Keratinocyte (primary cell): ENCODE measurements around the gene PAPPA.

ENCODE experiments used
- CTCF ChIP-seq, 3 experiments: IDR thresholded peaks in 1 of 3; conservative IDR thresholded peaks in 1 of 3; optimal IDR thresholded peaks in 1 of 3; 2 replicates in 2 of 3; 3 replicates in 1 of 3; pipeline versions ENCODE3 to v1.5.1; 2011; ENCODE audit warnings: low read length in 3 of 3, mild to moderate bottlenecking in 3 of 3, moderate library complexity in 2 of 3, control low read depth in 1 of 3, inconsistent platforms in 1 of 3; ENCODE audit not compliant: insufficient read depth in 2 of 3; ENCODE audit errors: extremely low read depth in 1 of 3
- EZH2 ChIP-seq: IDR thresholded peaks from one replicate; pipeline ENCODE4 v1.6.1; 2012; ENCODE audit warnings: inconsistent platforms, mild to moderate bottlenecking, low read length, moderate library complexity

- no peak for TF ChIP-seq CTCF (optimal IDR thresholded peaks at IDR 0.05 in 1 of 3, IDR thresholded peaks at IDR 0.05 in 1 of 3, conservative IDR thresholded peaks at IDR 0.05 in 1 of 3; ENCODE audit: extremely low read depth in 1 of 3, insufficient read depth in 2 of 3, low read length in 3 of 3)
- no peak for TF ChIP-seq EZH2
Observed at GRCh38 chr9:116451500-116452115, 298.0 kb downstream of the PAPPA start.
